T-helper 2 cell treated with Interferon-gamma antibody and Interleukin-4, amounts not matched to agents 5 μg/mL and 100 μg/mL, for 36 hours (primary cell): ENCODE measurements around the gene APBB1IP.
"Not testable (repeated sequence)": the region's sequence is repeated elsewhere in the genome, so short reads cannot be mapped to it uniquely, and the experiment has no call there.

ENCODE experiments used
- DNase-seq: peaks from one replicate; pipeline ENCODE4 v3.0.0; 2021; ENCODE audit warnings: low spot score
- H3K27ac Mint-ChIP-seq: one replicate; pipeline ENCODE4 v1.8.0; 2021; ENCODE audit warnings: mild to moderate bottlenecking, mixed read lengths
- H3K27me3 Mint-ChIP-seq: one replicate; pipeline ENCODE4 v1.8.0; 2021; ENCODE audit warnings: low read depth, mixed read lengths
- H3K36me3 Mint-ChIP-seq: one replicate; pipeline ENCODE4 v1.8.0; 2021; ENCODE audit warnings: low read depth, mixed read lengths
- H3K4me1 Mint-ChIP-seq: one replicate; pipeline ENCODE4 v1.8.0; 2021; ENCODE audit warnings: low read depth, mixed read lengths
- H3K4me3 Mint-ChIP-seq: one replicate; pipeline ENCODE4 v1.8.0; 2022; ENCODE audit warnings: mild to moderate bottlenecking, moderate library complexity, mixed read lengths
- H3K9me3 Mint-ChIP-seq: one replicate; pipeline ENCODE4 v1.8.0; 2021; ENCODE audit warnings: mixed read lengths

APBB1IP gene

GRCh38 chr10:26554246-26554645, 116.1 kb downstream of the APBB1IP start:
- H3K4me3 Mint-ChIP-seq: no peak overlapping the region
- H3K27ac Mint-ChIP-seq: no peak overlapping the region
- H3K36me3 Mint-ChIP-seq: peaks cover 60% of the 10 kb centered on the region
- peaks cover 17% of the 10 kb centered on the region for H3K9me3 Mint-ChIP-seq
- no peaks in the 10 kb centered on the region for H3K27me3 Mint-ChIP-seq
- DNase-seq: no peak
- H3K4me1 Mint-ChIP-seq: no peaks in the 10 kb centered on the region

GRCh38 chr10:26555719-26556368, 117.7 kb downstream of the APBB1IP start:
- Mint-ChIP-seq H3K27ac (peak overlapping the region; percentile 11), H3K36me3 (peaks cover 57% of the 10 kb centered on the region), H3K4me1 (no peaks in the 10 kb centered on the region), H3K4me3 (no peak overlapping the region), H3K27me3 (no peaks in the 10 kb centered on the region), H3K9me3 (peaks cover under 1% of the 10 kb centered on the region)
- no peak for DNase-seq

- Mint-ChIP-seq H3K27ac (no peak overlapping the region), H3K9me3 (no peaks in the 10 kb centered on the region), H3K4me1 (no peaks in the 10 kb centered on the region), H3K36me3 (peaks cover 51% of the 10 kb centered on the region), H3K4me3 (no peak overlapping the region), H3K27me3 (no peaks in the 10 kb centered on the region)
- no peak for DNase-seq
These were observed 118.9 kb downstream of the APBB1IP start for GRCh38 chr10:26556748-26557640.

- Mint-ChIP-seq H3K27me3 (no peaks in the 10 kb centered on the region), H3K27ac (no peak overlapping the region), H3K4me3 (no peak overlapping the region), H3K36me3 (peaks cover 51% of the 10 kb centered on the region), H3K4me1 (no peaks in the 10 kb centered on the region), H3K9me3 (no peaks in the 10 kb centered on the region)
- DNase-seq: no peak
These were observed 119.5 kb downstream of the APBB1IP start for GRCh38 chr10:26557641-26558014.

- Mint-ChIP-seq H3K4me1 (no peaks in the 10 kb centered on the region), H3K4me3 (no peak overlapping the region), H3K27me3 (no peaks in the 10 kb centered on the region), H3K36me3 (peaks cover 65% of the 10 kb centered on the region), H3K27ac (no peak overlapping the region), H3K9me3 (peaks cover 7% of the 10 kb centered on the region)
- no peak for DNase-seq
These were observed 128.6 kb downstream of the APBB1IP start for GRCh38 chr10:26566525-26567350.

DNA sequence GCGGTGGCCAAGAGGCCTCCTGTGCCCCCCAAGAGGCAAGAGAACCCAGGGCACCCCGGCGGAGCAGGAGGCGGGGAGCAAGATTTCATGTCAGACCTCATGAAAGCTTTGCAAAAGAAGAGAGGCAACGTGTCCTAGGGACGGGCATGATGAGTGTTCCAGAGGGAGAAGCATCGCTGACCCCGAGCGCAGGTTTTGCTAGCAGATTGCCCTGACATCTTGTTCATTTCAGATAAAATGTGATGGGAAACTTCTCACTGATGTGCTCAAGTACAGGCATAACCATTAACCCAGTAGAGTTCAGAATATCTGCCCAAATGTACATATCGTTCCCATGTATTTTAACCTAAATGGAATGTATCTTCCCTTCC, 129.2 kb downstream of the APBB1IP start:
- no peak overlapping the region for H3K27ac Mint-ChIP-seq
- peaks cover 8% of the 10 kb centered on the region for H3K9me3 Mint-ChIP-seq
- no peak for DNase-seq
- H3K4me3 Mint-ChIP-seq: no peak overlapping the region
- no peaks in the 10 kb centered on the region for H3K27me3 Mint-ChIP-seq
- H3K36me3 Mint-ChIP-seq: peaks cover 66% of the 10 kb centered on the region
- H3K4me1 Mint-ChIP-seq: no peaks in the 10 kb centered on the region

- H3K9me3 Mint-ChIP-seq: peaks cover 13% of the 10 kb centered on the region
- no peak for DNase-seq
- no peak overlapping the region for H3K27ac Mint-ChIP-seq
- H3K27me3 Mint-ChIP-seq: no peaks in the 10 kb centered on the region
- H3K4me1 Mint-ChIP-seq: no peaks in the 10 kb centered on the region
- peaks cover 54% of the 10 kb centered on the region for H3K36me3 Mint-ChIP-seq
- no peak overlapping the region for H3K4me3 Mint-ChIP-seq
These were observed 133.5 kb downstream of the APBB1IP start for GRCh38 chr10:26571655-26572054.

- peaks cover 43% of the 10 kb centered on the region for H3K36me3 Mint-ChIP-seq
These were observed 135.5 kb downstream of the APBB1IP start for GRCh38 chr10:26573674-26574073.

GRCh38 chr10:26574783-26575182, 136.6 kb downstream of the APBB1IP start:
- peaks cover 39% of the 10 kb centered on the region for H3K36me3 Mint-ChIP-seq
- no peaks in the 10 kb centered on the region for H3K27me3 Mint-ChIP-seq
- H3K4me1 Mint-ChIP-seq: no peaks in the 10 kb centered on the region
- no peak overlapping the region for H3K4me3 Mint-ChIP-seq
- H3K9me3 Mint-ChIP-seq: peaks cover 13% of the 10 kb centered on the region
- DNase-seq: no peak
- H3K27ac Mint-ChIP-seq: no peak overlapping the region

More at GRCh38 chr10:26573674-26574073, 135.5 kb downstream of the APBB1IP start:
- Mint-ChIP-seq H3K4me1 (no peaks in the 10 kb centered on the region), H3K27me3 (no peaks in the 10 kb centered on the region), H3K9me3 (peaks cover 13% of the 10 kb centered on the region), H3K27ac (no peak overlapping the region), H3K4me3 (no peak overlapping the region)
- no peak for DNase-seq

- not testable (repeated sequence) for H3K4me3 Mint-ChIP-seq, DNase-seq, H3K9me3 Mint-ChIP-seq, H3K27ac Mint-ChIP-seq, H3K4me1 Mint-ChIP-seq, H3K27me3 Mint-ChIP-seq
- H3K36me3 Mint-ChIP-seq: peaks cover 16% of the 10 kb centered on the region
These were observed 140.2 kb downstream of the APBB1IP start for GRCh38 chr10:26578371-26578770.

DNA sequence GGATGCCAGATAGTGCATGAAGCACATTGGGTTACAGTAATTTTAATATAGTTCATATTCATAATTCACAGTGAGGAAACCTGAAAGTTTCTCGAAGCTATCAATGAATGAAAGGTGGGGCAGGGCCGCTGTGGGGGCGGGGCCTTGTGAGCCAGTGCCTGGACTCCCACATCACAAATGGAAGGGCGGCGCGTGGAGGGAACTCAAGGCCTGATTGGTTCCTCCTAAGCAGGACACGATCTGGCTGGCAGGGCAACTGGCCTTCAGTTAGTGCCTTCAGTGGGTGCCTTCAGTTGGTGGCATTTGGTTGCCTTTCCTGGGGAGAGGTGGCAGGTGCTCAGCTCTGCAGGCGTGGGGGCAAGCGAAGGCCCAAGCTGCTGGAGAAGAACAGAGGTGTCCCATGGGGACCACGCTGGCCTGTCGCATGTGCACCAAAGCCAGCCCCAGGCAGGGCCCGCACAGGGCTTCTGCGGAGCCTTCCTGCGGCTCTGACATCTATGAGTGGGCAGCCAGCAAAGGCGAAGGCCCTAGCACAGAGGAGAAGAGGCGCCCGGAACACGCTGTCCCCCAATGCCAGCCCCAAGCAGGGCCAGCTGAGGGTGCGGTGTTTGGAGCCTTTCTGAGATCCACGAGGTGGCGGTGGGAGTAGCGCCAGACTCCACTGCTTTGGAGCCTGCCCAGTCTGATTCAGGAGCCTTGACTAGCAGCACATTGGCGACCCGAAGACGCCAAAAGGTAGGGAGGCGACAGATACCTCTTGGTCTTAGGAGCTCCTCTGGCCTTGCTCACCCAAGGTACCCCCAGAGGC, 141.3 kb downstream of the APBB1IP start:
- peaks cover 5% of the 10 kb centered on the region for H3K9me3 Mint-ChIP-seq
- peaks cover 8% of the 10 kb centered on the region for H3K36me3 Mint-ChIP-seq
- no peaks in the 10 kb centered on the region for H3K27me3 Mint-ChIP-seq
- no peak overlapping the region for H3K4me3 Mint-ChIP-seq
- H3K4me1 Mint-ChIP-seq: no peaks in the 10 kb centered on the region
- H3K27ac Mint-ChIP-seq: no peak overlapping the region
- no peak for DNase-seq

- Mint-ChIP-seq H3K9me3 (no peaks in the 10 kb centered on the region), H3K27ac (no peak overlapping the region), H3K36me3 (no peaks in the 10 kb centered on the region), H3K4me1 (no peaks in the 10 kb centered on the region), H3K4me3 (no peak overlapping the region), H3K27me3 (no peaks in the 10 kb centered on the region)
- no peak for DNase-seq
These were observed 148.1 kb downstream of the APBB1IP start for GRCh38 chr10:26586211-26586610.

DNA sequence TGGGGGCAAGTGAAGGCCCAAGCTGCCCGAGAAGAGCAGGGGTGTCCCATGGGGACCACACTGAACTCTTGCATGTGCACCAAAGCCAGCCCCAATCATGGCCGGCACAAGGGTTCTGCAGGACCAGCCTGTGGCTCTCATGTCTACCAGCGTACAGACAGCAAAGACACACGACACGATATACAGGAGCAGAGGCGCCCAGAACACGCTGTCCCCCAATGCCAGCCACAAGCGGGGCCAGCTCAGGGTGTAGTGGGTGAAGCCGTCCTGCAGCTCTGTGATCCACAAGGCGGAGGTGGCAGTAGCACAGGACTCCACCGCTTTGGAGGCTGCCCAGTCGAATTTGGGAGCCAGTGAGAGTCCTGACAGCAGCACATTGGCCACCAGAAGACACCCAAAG, 150.5 kb downstream of the APBB1IP start:
- Mint-ChIP-seq H3K4me1 (no peaks in the 10 kb centered on the region), H3K4me3 (no peak overlapping the region), H3K27me3 (no peaks in the 10 kb centered on the region), H3K9me3 (no peaks in the 10 kb centered on the region), H3K36me3 (no peaks in the 10 kb centered on the region), H3K27ac (no peak overlapping the region)
- DNase-seq: no peak
